ENCODE results near the gene PTPRG.

DNA sequence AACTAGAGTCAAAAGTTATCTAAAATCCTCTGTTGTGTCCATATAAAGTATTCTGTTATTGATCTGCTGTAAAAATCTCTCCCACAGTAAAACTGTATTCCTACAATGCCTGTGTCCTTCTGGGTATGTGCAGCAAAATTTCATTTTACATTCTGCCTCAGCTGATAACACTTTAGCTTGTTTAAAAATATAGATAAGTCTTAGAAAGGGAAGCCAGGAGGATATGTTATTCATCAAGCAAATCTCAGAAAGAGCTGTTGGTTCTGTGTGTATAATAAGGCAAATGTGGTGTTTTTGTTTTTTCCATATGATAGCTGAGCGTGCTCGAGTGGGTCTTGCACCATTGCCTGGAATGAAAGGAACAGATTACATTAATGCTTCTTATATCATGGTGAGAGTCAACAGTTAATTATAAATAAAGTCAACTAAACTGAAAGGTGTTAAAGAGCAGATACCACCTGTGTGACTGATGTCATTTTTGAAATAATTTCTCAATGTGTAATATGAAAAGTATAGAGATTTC is 715.3 kb downstream of the PTPRG start:
- TF ChIP-seq, protein P1, sequence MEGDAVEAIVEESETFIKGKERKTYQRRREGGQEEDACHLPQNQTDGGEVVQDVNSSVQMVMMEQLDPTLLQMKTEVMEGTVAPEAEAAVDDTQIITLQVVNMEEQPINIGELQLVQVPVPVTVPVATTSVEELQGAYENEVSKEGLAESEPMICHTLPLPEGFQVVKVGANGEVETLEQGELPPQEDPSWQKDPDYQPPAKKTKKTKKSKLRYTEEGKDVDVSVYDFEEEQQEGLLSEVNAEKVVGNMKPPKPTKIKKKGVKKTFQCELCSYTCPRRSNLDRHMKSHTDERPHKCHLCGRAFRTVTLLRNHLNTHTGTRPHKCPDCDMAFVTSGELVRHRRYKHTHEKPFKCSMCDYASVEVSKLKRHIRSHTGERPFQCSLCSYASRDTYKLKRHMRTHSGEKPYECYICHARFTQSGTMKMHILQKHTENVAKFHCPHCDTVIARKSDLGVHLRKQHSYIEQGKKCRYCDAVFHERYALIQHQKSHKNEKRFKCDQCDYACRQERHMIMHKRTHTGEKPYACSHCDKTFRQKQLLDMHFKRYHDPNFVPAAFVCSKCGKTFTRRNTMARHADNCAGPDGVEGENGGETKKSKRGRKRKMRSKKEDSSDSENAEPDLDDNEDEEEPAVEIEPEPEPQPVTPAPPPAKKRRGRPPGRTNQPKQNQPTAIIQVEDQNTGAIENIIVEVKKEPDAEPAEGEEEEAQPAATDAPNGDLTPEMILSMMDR (IDR thresholded peaks at IDR 0.05; ENCODE audit: insufficient read depth, low read depth, low read length), result no peak
- TF ChIP-seq EZH2 (IDR thresholded peaks at IDR 0.05; ENCODE audit: insufficient read depth, low read length), result no peak
